Liver (tissue), 9 donors: Measurements from ENCODE around the gene AP1M2. TPM values are rescaled to one million over a fixed set of nuclear protein-coding genes. Genes with fewer than 3 reads are reported as not detected.

Experiments
- DNase-seq: peaks from one replicate; pipeline ENCODE4 v3.0.0-alpha.2; 2017; ENCODE audit warnings: low spot score
- H3K27ac ChIP-seq, 2 donors: one replicate each; pipeline ENCODE4 v1.7.0; 2013; ENCODE audit warnings: inconsistent platforms in 2 of 2, low read length in 2 of 2, control low read depth in 1 of 2, low read depth in 1 of 2, mild to moderate bottlenecking in 1 of 2
- H3K27me3 ChIP-seq, 4 donors: one replicate each; pipeline versions ENCODE4 v1.6.1 to v1.7.0; 2013; ENCODE audit warnings: low read length in 3 of 4, inconsistent platforms in 1 of 4, mild to moderate bottlenecking in 1 of 4, moderate library complexity in 1 of 4; ENCODE audit not compliant: control insufficient read depth in 4 of 4, insufficient read depth in 4 of 4
- H3K36me3 ChIP-seq, 4 donors: one replicate each; pipeline versions ENCODE4 v1.6.1 to v1.7.0; 2013; ENCODE audit warnings: low read length in 3 of 4, mild to moderate bottlenecking in 3 of 4, low read depth in 1 of 4, moderate library complexity in 1 of 4; ENCODE audit not compliant: control insufficient read depth in 4 of 4, insufficient read depth in 3 of 4
- H3K4me1 ChIP-seq, 4 donors: one replicate each; pipeline versions ENCODE4 v1.6.1 to v1.7.0; 2013; ENCODE audit warnings: low read length in 3 of 4, mild to moderate bottlenecking in 3 of 4, moderate library complexity in 1 of 4; ENCODE audit not compliant: control insufficient read depth in 4 of 4, insufficient read depth in 4 of 4
- H3K4me3 ChIP-seq, 3 donors: one replicate each; pipeline versions ENCODE4 v1.6.1 to v1.7.0; 2013; ENCODE audit warnings: low read length in 3 of 3, control low read depth in 1 of 3, low read depth in 1 of 3, mild to moderate bottlenecking in 1 of 3
- H3K9ac ChIP-seq, 2 donors: one replicate each; pipeline ENCODE4 v1.7.0; 2013; ENCODE audit warnings: low read length in 2 of 2, mild to moderate bottlenecking in 2 of 2, moderate library complexity in 2 of 2, control low read depth in 1 of 2, low read depth in 1 of 2
- H3K9me3 ChIP-seq, 4 donors: one replicate each; pipeline versions ENCODE4 v1.6.1 to v1.7.0; 2013; ENCODE audit warnings: low read length in 3 of 4; ENCODE audit not compliant: control insufficient read depth in 4 of 4
- EGR1 ChIP-seq, 2 donors: IDR thresholded peaks; 2 replicates each; pipeline ENCODE4 v1.6.1; 2016 to 2018; ENCODE audit warnings: antibody characterized with exemption in 2 of 2, low read depth in 2 of 2
- FOXA1 ChIP-seq: IDR thresholded peaks from 2 replicates; pipeline ENCODE4 v1.6.1; 2016; ENCODE audit warnings: antibody characterized with exemption
- FOXA2 ChIP-seq: IDR thresholded peaks from 2 replicates; pipeline ENCODE4 v1.6.1; 2016; ENCODE audit warnings: antibody characterized with exemption
- HNF4A ChIP-seq, 2 donors: conservative IDR thresholded peaks; 2 replicates each; pipeline ENCODE4 v1.6.1; 2016; ENCODE audit warnings: antibody characterized with exemption in 2 of 2, mild to moderate bottlenecking in 2 of 2
- HNF4G ChIP-seq: IDR thresholded peaks from 2 replicates; pipeline ENCODE4 v1.6.1; 2016; ENCODE audit warnings: antibody characterized with exemption
- NR2F2 ChIP-seq: IDR thresholded peaks from 2 replicates; pipeline ENCODE4 v1.6.1; 2016; ENCODE audit warnings: antibody characterized with exemption
- RAD21 ChIP-seq, 2 donors: IDR thresholded peaks; 2 replicates each; pipeline ENCODE4 v1.6.1; 2016; ENCODE audit warnings: antibody characterized with exemption in 2 of 2, mild to moderate bottlenecking in 2 of 2
- RXRA ChIP-seq, 2 donors: IDR thresholded peaks; 2 replicates each; pipeline ENCODE4 v1.6.1; 2017 to 2018; ENCODE audit warnings: antibody characterized with exemption in 2 of 2, mild to moderate bottlenecking in 1 of 2
- TAF1 ChIP-seq: conservative IDR thresholded peaks from 2 replicates; pipeline ENCODE4 v1.6.1; 2016; ENCODE audit warnings: antibody characterized with exemption, mild to moderate bottlenecking
- YY1 ChIP-seq: IDR thresholded peaks from 2 replicates; pipeline ENCODE4 v1.6.1; 2016; ENCODE audit warnings: antibody characterized with exemption, mild to moderate bottlenecking
- WGBS: extraction: QIAGEN DNeasy Blood & Tissue Kit; methylation state at CpG from one replicate; pipeline ENCODE4 v1.1.7; 2013; 5-methylcytosine and 5-hydroxymethylcytosine counted together
- polyA plus RNA-seq, 2 donors: library from polyadenylated mRNA; stranded (reverse) in 1 of 2; unstranded in 1 of 2; fragments of 200-250 nt in 1 of 2; fragments of >200 nt in 1 of 2; fragmentation: Nextera tagmentation in 1 of 2; extraction: Ambion mirVana in 1 of 2; gene quantifications; one replicate each; pipeline versions ENCODE4 v1.2.1 to v1.2.3, GENCODE V29; 2013 to 2015
- total RNA-seq, 2 donors: library from RNA; depleted of rRNA; stranded (reverse); fragments of >200 nt; gene quantifications; one replicate each; pipeline ENCODE4 v1.2.3, GENCODE V29; 2014
- TF ChIP-seq, protein P1 (sequence below): fragments of 150-350 bp; IDR thresholded peaks from 2 replicates; pipeline ENCODE4 v1.5.1; 2017; ENCODE audit warnings: improper control_type of control experiment, low read depth, low read length; ENCODE audit not compliant: missing input control
- TF ChIP-seq, protein P2 (sequence below): IDR thresholded peaks from 2 replicates; pipeline ENCODE4 v1.6.1; 2016; ENCODE audit warnings: antibody characterized with exemption, mild to moderate bottlenecking
- TF ChIP-seq, protein P3 (sequence below): IDR thresholded peaks from 2 replicates; pipeline ENCODE4 v1.6.1; 2016; ENCODE audit warnings: antibody characterized with exemption
- TF ChIP-seq, protein P4 (sequence below): IDR thresholded peaks from 2 replicates; pipeline ENCODE4 v1.6.1; 2016; ENCODE audit warnings: antibody characterized with exemption
- donor health status: healthy.
- donor health status: healthy.
- donor health status: healthy.
- donor health status: healthy.
- donor health status: healthy.

AP1M2 gene
- total and polyA plus RNA-seq, 4 donors: 0.42 to 1.3 (median 0.70) TPM

DNA sequence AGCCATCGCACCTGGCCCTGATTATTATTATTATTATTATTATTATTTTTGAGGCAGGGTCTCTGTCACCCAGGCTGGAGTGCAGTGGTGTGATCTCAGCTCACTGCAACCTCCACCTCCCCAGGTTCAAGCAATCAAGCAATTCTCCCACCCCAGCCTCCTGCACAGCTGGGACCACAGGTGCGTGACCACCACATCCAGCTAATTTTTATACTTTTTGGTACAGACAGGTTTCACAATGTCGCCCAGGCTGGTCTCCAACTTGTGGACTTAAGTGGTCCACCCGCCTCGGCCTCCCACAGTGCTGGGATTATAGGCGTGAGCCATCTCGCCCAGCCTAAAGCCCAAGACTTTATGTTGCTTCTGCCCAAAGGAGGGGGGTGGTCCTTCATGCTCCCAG, 6.0 kb upstream of the AP1M2 start:
- Histone ChIP-seq H3K36me3 (no peaks in the 10 kb centered on the region), H3K27ac (no peak overlapping the region), H3K27me3 (no peaks in the 10 kb centered on the region), H3K4me3 (no peak overlapping the region), H3K9ac (no peak overlapping the region), H3K4me1 (no peaks in the 10 kb centered on the region), H3K9me3 (no peaks in the 10 kb centered on the region)
- 93% methylated on average over 7 of the region's 7 CpGs for WGBS
- DNase-seq: no peak
- no peak for TF ChIP-seq NR2F2
- TF ChIP-seq RAD21 (IDR thresholded peaks at IDR 0.05): no peak
- TF ChIP-seq, protein P1, sequence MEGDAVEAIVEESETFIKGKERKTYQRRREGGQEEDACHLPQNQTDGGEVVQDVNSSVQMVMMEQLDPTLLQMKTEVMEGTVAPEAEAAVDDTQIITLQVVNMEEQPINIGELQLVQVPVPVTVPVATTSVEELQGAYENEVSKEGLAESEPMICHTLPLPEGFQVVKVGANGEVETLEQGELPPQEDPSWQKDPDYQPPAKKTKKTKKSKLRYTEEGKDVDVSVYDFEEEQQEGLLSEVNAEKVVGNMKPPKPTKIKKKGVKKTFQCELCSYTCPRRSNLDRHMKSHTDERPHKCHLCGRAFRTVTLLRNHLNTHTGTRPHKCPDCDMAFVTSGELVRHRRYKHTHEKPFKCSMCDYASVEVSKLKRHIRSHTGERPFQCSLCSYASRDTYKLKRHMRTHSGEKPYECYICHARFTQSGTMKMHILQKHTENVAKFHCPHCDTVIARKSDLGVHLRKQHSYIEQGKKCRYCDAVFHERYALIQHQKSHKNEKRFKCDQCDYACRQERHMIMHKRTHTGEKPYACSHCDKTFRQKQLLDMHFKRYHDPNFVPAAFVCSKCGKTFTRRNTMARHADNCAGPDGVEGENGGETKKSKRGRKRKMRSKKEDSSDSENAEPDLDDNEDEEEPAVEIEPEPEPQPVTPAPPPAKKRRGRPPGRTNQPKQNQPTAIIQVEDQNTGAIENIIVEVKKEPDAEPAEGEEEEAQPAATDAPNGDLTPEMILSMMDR: no peak
- no peak for TF ChIP-seq HNF4G
- TF ChIP-seq, protein P2, sequence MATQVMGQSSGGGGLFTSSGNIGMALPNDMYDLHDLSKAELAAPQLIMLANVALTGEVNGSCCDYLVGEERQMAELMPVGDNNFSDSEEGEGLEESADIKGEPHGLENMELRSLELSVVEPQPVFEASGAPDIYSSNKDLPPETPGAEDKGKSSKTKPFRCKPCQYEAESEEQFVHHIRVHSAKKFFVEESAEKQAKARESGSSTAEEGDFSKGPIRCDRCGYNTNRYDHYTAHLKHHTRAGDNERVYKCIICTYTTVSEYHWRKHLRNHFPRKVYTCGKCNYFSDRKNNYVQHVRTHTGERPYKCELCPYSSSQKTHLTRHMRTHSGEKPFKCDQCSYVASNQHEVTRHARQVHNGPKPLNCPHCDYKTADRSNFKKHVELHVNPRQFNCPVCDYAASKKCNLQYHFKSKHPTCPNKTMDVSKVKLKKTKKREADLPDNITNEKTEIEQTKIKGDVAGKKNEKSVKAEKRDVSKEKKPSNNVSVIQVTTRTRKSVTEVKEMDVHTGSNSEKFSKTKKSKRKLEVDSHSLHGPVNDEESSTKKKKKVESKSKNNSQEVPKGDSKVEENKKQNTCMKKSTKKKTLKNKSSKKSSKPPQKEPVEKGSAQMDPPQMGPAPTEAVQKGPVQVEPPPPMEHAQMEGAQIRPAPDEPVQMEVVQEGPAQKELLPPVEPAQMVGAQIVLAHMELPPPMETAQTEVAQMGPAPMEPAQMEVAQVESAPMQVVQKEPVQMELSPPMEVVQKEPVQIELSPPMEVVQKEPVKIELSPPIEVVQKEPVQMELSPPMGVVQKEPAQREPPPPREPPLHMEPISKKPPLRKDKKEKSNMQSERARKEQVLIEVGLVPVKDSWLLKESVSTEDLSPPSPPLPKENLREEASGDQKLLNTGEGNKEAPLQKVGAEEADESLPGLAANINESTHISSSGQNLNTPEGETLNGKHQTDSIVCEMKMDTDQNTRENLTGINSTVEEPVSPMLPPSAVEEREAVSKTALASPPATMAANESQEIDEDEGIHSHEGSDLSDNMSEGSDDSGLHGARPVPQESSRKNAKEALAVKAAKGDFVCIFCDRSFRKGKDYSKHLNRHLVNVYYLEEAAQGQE: no peak
- TF ChIP-seq, protein P3, sequence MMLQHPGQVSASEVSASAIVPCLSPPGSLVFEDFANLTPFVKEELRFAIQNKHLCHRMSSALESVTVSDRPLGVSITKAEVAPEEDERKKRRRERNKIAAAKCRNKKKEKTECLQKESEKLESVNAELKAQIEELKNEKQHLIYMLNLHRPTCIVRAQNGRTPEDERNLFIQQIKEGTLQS: no peak
- TF ChIP-seq TAF1: no peak
- TF ChIP-seq FOXA1: no peak
- TF ChIP-seq, protein P4, sequence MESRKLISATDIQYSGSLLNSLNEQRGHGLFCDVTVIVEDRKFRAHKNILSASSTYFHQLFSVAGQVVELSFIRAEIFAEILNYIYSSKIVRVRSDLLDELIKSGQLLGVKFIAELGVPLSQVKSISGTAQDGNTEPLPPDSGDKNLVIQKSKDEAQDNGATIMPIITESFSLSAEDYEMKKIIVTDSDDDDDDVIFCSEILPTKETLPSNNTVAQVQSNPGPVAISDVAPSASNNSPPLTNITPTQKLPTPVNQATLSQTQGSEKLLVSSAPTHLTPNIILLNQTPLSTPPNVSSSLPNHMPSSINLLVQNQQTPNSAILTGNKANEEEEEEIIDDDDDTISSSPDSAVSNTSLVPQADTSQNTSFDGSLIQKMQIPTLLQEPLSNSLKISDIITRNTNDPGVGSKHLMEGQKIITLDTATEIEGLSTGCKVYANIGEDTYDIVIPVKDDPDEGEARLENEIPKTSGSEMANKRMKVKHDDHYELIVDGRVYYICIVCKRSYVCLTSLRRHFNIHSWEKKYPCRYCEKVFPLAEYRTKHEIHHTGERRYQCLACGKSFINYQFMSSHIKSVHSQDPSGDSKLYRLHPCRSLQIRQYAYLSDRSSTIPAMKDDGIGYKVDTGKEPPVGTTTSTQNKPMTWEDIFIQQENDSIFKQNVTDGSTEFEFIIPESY: no peak
- TF ChIP-seq EGR1 (IDR thresholded peaks at IDR 0.05; ENCODE audit: low read depth in 2 of 2): no peak
- no peak for TF ChIP-seq FOXA2
- TF ChIP-seq RXRA (IDR thresholded peaks at IDR 0.05): no peak
- no peak for TF ChIP-seq YY1

DNA sequence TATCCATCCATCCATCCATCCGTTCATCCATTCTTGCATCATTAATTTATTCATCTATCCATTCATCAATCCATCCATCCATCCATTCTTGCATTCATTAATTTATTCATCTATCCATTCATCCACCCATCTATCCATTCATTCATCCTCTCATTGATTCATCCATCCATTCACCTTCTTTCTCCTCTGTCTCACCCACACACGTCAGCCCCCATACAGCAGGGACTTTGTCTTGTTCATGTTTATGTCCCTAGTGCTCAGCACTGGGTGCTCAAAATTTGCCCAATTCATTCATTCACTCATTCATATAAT, 683 bp upstream of the AP1M2 start:
- TF ChIP-seq, protein P3: no peak
- TF ChIP-seq NR2F2 (no peak), TAF1 (no peak), HNF4A (conservative IDR thresholded peaks at IDR 0.05) (no peak)
- Histone ChIP-seq H3K4me1 (no peaks in the 10 kb centered on the region), H3K4me3 (no peak overlapping the region), H3K9ac (no peak overlapping the region), H3K27ac (no peak overlapping the region), H3K36me3 (no peaks in the 10 kb centered on the region), H3K27me3 (peaks cover 0 to 4% (median 2%) of the 10 kb centered on the region in 4 donors), H3K9me3 (no peaks in the 10 kb centered on the region)
- 81% methylated on average over 2 of the region's 2 CpGs for WGBS
- DNase-seq: no peak
